Mesodermal cell (in vitro differentiated cells): ENCODE measurements around the gene CABLES1.
A peak's percentile ranks its signal among the peaks of the same experiment; 100 is the strongest.

Experiments
- H3K27ac ChIP-seq: 2 replicates; pipeline ENCODE4 v1.7.0; 2013; ENCODE audit warnings: mild to moderate bottlenecking, low read depth, low read length, moderate library complexity; ENCODE audit not compliant: severe bottlenecking
- H3K36me3 ChIP-seq: 2 replicates; pipeline ENCODE4 v1.7.1; 2013; ENCODE audit warnings: mild to moderate bottlenecking, low read length, moderate library complexity; ENCODE audit not compliant: control insufficient read depth, insufficient read depth
- H3K4me1 ChIP-seq: one replicate; pipeline ENCODE4 v1.7.1; 2013; ENCODE audit warnings: mild to moderate bottlenecking, low read length; ENCODE audit not compliant: insufficient read depth, control insufficient read depth, poor library complexity, severe bottlenecking
- H3K4me3 ChIP-seq: 2 replicates; pipeline ENCODE4 v1.7.0; 2013; ENCODE audit warnings: low read length, control low read depth, mild to moderate bottlenecking; ENCODE audit not compliant: insufficient read depth, poor library complexity, severe bottlenecking; ENCODE audit errors: extremely low read depth
- H3K9me3 ChIP-seq: 2 replicates; pipeline ENCODE4 v1.7.1; 2013; ENCODE audit warnings: mild to moderate bottlenecking, low read length, moderate library complexity; ENCODE audit not compliant: control insufficient read depth
- WGBS, 2 experiments: methylation state at CpG; one replicate each; pipeline ENCODE4 v1.1.5; 2013; ENCODE audit warnings: missing lambda C conversion rate in 2 of 2; ENCODE audit not compliant: insufficient coverage in 2 of 2; 5-methylcytosine and 5-hydroxymethylcytosine counted together

CABLES1 gene

GRCh38 chr18:23270986-23271680 lies 135.8 kb downstream of the CABLES1 start:
- no peak overlapping the region for H3K27ac ChIP-seq

GRCh38 chr18:23272498-23273232 lies 137.4 kb downstream of the CABLES1 start:
- WGBS, 2 experiments = 72 to 87% methylated on average over 10 to 11 of the region's 11 CpGs
- Histone ChIP-seq H3K27ac (no peak overlapping the region), H3K9me3 (peaks cover 34% of the 10 kb centered on the region), H3K4me1 (peaks cover 9% of the 10 kb centered on the region), H3K4me3 (no peak overlapping the region), H3K36me3 (no peaks in the 10 kb centered on the region)

More at GRCh38 chr18:23270986-23271680, 135.8 kb downstream of the CABLES1 start:
- H3K9me3 ChIP-seq = peaks cover 27% of the 10 kb centered on the region
- no peaks in the 10 kb centered on the region for H3K36me3 ChIP-seq
- 80 to 100% methylated on average over 2 to 3 of the region's 4 CpGs for WGBS, 2 experiments
- peaks cover 9% of the 10 kb centered on the region for H3K4me1 ChIP-seq
- H3K4me3 ChIP-seq = no peak overlapping the region

- Histone ChIP-seq H3K36me3 (no peaks in the 10 kb centered on the region), H3K27ac (no peak overlapping the region), H3K4me3 (no peak overlapping the region), H3K9me3 (peaks cover 40% of the 10 kb centered on the region), H3K4me1 (peaks cover 9% of the 10 kb centered on the region)
- 89 to 91% methylated on average over 3 to 5 of the region's 10 CpGs for WGBS, 2 experiments
These were observed 138.2 kb downstream of the CABLES1 start for GRCh38 chr18:23273443-23273966.

- H3K4me3 ChIP-seq = no peak overlapping the region
- H3K36me3 ChIP-seq = no peaks in the 10 kb centered on the region
- WGBS, 2 experiments = 89 to 95% methylated on average over 13 of the region's 17 CpGs
These were observed 139.6 kb downstream of the CABLES1 start for GRCh38 chr18:23274638-23275482.

GRCh38 chr18:23276451-23276850 lies 141.2 kb downstream of the CABLES1 start:
- H3K4me1 ChIP-seq = peaks cover 7% of the 10 kb centered on the region
- H3K4me3 ChIP-seq = no peak overlapping the region
- no peaks in the 10 kb centered on the region for H3K36me3 ChIP-seq
- peaks cover 16% of the 10 kb centered on the region for H3K9me3 ChIP-seq
- H3K27ac ChIP-seq = no peak overlapping the region
- WGBS, 2 experiments = 92 to 98% methylated on average over 2 to 5 of the region's 5 CpGs

More at GRCh38 chr18:23274638-23275482, 139.6 kb downstream of the CABLES1 start:
- Histone ChIP-seq H3K4me1 (peaks cover 9% of the 10 kb centered on the region), H3K27ac (no peak overlapping the region), H3K9me3 (peaks cover 26% of the 10 kb centered on the region)

GRCh38 chr18:23277399-23277798 lies 142.1 kb downstream of the CABLES1 start:
- no peak overlapping the region for H3K4me3 ChIP-seq
- no peak overlapping the region for H3K27ac ChIP-seq
- peaks cover 13% of the 10 kb centered on the region for H3K4me1 ChIP-seq
- no peaks in the 10 kb centered on the region for H3K36me3 ChIP-seq
- H3K9me3 ChIP-seq = peaks cover 16% of the 10 kb centered on the region

GRCh38 chr18:23279931-23280330 lies 144.6 kb downstream of the CABLES1 start:
- no peak overlapping the region for H3K27ac ChIP-seq
- H3K4me3 ChIP-seq = no peak overlapping the region
- H3K36me3 ChIP-seq = no peaks in the 10 kb centered on the region
- H3K9me3 ChIP-seq = peaks cover 16% of the 10 kb centered on the region
- 94 to 96% methylated on average over 12 of the region's 12 CpGs for WGBS, 2 experiments
- peaks cover 24% of the 10 kb centered on the region for H3K4me1 ChIP-seq

- 83% methylated on average over 1 of the region's 5 CpGs; no CpG with 5 or more reads in 1 of the 2 experiments for WGBS, 2 experiments
- Histone ChIP-seq H3K4me3 (no peak overlapping the region), H3K36me3 (no peaks in the 10 kb centered on the region), H3K9me3 (peaks cover 16% of the 10 kb centered on the region), H3K4me1 (peaks cover 24% of the 10 kb centered on the region), H3K27ac (no peak overlapping the region)
These were observed 145.6 kb downstream of the CABLES1 start for GRCh38 chr18:23280844-23281243.

GRCh38 chr18:23281626-23282436 lies 146.5 kb downstream of the CABLES1 start:
- peak overlapping the region; percentile 49 for H3K27ac ChIP-seq
- peaks cover 15% of the 10 kb centered on the region for H3K9me3 ChIP-seq
- H3K4me3 ChIP-seq = no peak overlapping the region
- WGBS, 2 experiments = 63 to 80% methylated on average over 11 to 13 of the region's 14 CpGs
- H3K36me3 ChIP-seq = no peaks in the 10 kb centered on the region
- peaks cover 24% of the 10 kb centered on the region for H3K4me1 ChIP-seq

- 77 to 85% methylated on average over 6 of the region's 6 CpGs for WGBS, 2 experiments
- Histone ChIP-seq H3K27ac (peak overlapping the region; percentile 43), H3K36me3 (no peaks in the 10 kb centered on the region), H3K4me1 (peaks cover 24% of the 10 kb centered on the region), H3K9me3 (peaks cover 9% of the 10 kb centered on the region), H3K4me3 (no peak overlapping the region)
These were observed 147.1 kb downstream of the CABLES1 start for GRCh38 chr18:23282437-23282781.
